WTC11 (cell line): ENCODE data around the gene PRR33. TPM values are rescaled to one million over a fixed set of nuclear protein-coding genes. Genes with fewer than 3 reads are reported as not detected.

Experiments used
- ATAC-seq: fragments of 200-7000 bp; cut with Tn5 transposase; 2 replicates; pipeline ENCODE4 v1.10.0; 2021; ENCODE audit warnings: mild to moderate bottlenecking, moderate library complexity
- CTCF ChIA-PET: fragments of 300-600 bp; sonication (Branson Sonifier 250); formaldehyde crosslinking; loops from one replicate; lab custom pipeline; 2021; ENCODE audit warnings: antibody characterized with exemption; lab: Charles Lee
- POLR2A ChIA-PET: fragments of 350-600 bp; sonication (Branson Sonifier 250); formaldehyde crosslinking; loops from one replicate; lab custom pipeline; 2021; ENCODE audit warnings: antibody characterized with exemption; lab: Charles Lee
- DNase-seq: peaks from one replicate; pipeline ENCODE4 v3.0.0; 2021; ENCODE audit warnings: low spot score
- H3K27ac Mint-ChIP-seq: 2 replicates; pipeline ENCODE4 v1.8.0; 2021; ENCODE audit warnings: mixed read lengths
- H3K27me3 Mint-ChIP-seq: 2 replicates; pipeline ENCODE4 v1.8.0; 2021; ENCODE audit warnings: low read depth, mild to moderate bottlenecking, moderate library complexity, mixed read lengths
- H3K36me3 Mint-ChIP-seq: 2 replicates; pipeline ENCODE4 v1.8.0; 2021; ENCODE audit warnings: mixed read lengths
- H3K4me1 Mint-ChIP-seq: 2 replicates; pipeline ENCODE4 v1.8.0; 2022; ENCODE audit warnings: mixed read lengths
- H3K4me3 Mint-ChIP-seq: 2 replicates; pipeline ENCODE4 v1.8.0; 2021; ENCODE audit warnings: mild to moderate bottlenecking, moderate library complexity, mixed read lengths
- H3K9me3 Mint-ChIP-seq: 2 replicates; pipeline ENCODE4 v1.8.0; 2021; ENCODE audit warnings: mixed read lengths
- NFYB ChIP-seq: sonication (generic); formaldehyde crosslinking; conservative IDR thresholded peaks from 2 replicates; pipeline ENCODE4 v1.8.0; 2022; ENCODE audit warnings: low read depth, missing genetic modification reagents
- NR1H2 ChIP-seq: sonication (generic); formaldehyde crosslinking; IDR thresholded peaks from 2 replicates; pipeline ENCODE4 v1.9.0; 2021; ENCODE audit warnings: mild to moderate bottlenecking, moderate library complexity, missing genetic modification reagents
- total RNA-seq: library from RNA; stranded (reverse); gene quantifications from 3 replicates; pipeline ENCODE4 v1.2.3, GENCODE V29; 2021
- TF ChIP-seq, protein P1 (sequence below): fragments of 250-450 bp; sonication (Bioruptor Pico); IDR thresholded peaks from 2 replicates; pipeline ENCODE4 v2.1.2; 2022; ENCODE audit warnings: mild to moderate bottlenecking, moderate library complexity
- TF ChIP-seq, protein P2 (sequence below): sonication (generic); formaldehyde crosslinking; conservative IDR thresholded peaks from 2 replicates; pipeline ENCODE4 v1.8.1; 2022; ENCODE audit warnings: mild to moderate bottlenecking, missing genetic modification reagents
- TF ChIP-seq, protein P3 (sequence below): sonication (generic); formaldehyde crosslinking; IDR thresholded peaks from 2 replicates; pipeline ENCODE4 v1.8.0; 2023; ENCODE audit warnings: mild to moderate bottlenecking, missing genetic modification reagents
- TF ChIP-seq, protein P4 (sequence below): fragments of 250-450 bp; sonication (Bioruptor Pico); IDR thresholded peaks from 2 replicates; pipeline ENCODE4 v1.9.0; 2021; ENCODE audit warnings: mild to moderate bottlenecking, borderline replicate concordance
- TF ChIP-seq, protein P5 (sequence below): sonication (generic); formaldehyde crosslinking; IDR thresholded peaks from 2 replicates; pipeline ENCODE4 v1.8.1; 2023; ENCODE audit warnings: mild to moderate bottlenecking, missing genetic modification reagents
- TF ChIP-seq, protein P6 (sequence below): sonication (generic); formaldehyde crosslinking; IDR thresholded peaks from 2 replicates; pipeline ENCODE4 v1.8.1; 2022; ENCODE audit warnings: missing genetic modification reagents, borderline replicate concordance
- TF ChIP-seq, protein P7 (sequence below): sonication (generic); formaldehyde crosslinking; IDR thresholded peaks from 2 replicates; pipeline ENCODE4 v1.8.0; 2023; ENCODE audit warnings: missing genetic modification reagents

PRR33 gene
- total RNA-seq, 1 experiment from 2014 or later = not detected

DNA sequence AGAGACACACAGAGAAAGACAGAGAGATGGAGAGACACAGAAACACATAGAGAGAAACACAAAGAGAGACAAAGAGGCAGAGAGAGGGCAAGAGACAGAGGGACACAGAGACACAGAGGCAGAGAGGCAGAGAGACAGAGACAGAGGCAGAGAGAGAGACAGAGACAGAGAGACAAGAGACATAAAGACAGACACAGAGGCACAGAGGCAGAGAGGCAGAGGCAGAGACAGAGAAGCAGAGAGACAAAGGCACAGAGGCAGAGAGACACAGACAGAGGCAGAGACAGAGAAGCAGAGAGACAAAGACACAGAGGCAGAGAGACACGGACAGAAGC, 46.6 kb downstream of the PRR33 start (continued):
- TF ChIP-seq, protein P1, sequence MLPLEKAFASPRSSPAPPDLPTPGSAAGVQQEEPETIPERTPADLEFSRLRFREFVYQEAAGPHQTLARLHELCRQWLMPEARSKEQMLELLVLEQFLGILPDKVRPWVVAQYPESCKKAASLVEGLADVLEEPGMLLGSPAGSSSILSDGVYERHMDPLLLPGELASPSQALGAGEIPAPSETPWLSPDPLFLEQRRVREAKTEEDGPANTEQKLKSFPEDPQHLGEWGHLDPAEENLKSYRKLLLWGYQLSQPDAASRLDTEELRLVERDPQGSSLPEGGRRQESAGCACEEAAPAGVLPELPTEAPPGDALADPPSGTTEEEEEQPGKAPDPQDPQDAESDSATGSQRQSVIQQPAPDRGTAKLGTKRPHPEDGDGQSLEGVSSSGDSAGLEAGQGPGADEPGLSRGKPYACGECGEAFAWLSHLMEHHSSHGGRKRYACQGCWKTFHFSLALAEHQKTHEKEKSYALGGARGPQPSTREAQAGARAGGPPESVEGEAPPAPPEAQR (CRISPR knock-in tag) = no peak
- TF ChIP-seq, protein P2, sequence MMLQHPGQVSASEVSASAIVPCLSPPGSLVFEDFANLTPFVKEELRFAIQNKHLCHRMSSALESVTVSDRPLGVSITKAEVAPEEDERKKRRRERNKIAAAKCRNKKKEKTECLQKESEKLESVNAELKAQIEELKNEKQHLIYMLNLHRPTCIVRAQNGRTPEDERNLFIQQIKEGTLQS (CRISPR knock-in tag) = no peak
- TF ChIP-seq, protein P3, sequence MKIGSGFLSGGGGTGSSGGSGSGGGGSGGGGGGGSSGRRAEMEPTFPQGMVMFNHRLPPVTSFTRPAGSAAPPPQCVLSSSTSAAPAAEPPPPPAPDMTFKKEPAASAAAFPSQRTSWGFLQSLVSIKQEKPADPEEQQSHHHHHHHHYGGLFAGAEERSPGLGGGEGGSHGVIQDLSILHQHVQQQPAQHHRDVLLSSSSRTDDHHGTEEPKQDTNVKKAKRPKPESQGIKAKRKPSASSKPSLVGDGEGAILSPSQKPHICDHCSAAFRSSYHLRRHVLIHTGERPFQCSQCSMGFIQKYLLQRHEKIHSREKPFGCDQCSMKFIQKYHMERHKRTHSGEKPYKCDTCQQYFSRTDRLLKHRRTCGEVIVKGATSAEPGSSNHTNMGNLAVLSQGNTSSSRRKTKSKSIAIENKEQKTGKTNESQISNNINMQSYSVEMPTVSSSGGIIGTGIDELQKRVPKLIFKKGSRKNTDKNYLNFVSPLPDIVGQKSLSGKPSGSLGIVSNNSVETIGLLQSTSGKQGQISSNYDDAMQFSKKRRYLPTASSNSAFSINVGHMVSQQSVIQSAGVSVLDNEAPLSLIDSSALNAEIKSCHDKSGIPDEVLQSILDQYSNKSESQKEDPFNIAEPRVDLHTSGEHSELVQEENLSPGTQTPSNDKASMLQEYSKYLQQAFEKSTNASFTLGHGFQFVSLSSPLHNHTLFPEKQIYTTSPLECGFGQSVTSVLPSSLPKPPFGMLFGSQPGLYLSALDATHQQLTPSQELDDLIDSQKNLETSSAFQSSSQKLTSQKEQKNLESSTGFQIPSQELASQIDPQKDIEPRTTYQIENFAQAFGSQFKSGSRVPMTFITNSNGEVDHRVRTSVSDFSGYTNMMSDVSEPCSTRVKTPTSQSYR = no peak
- no peak for TF ChIP-seq NFYB (CRISPR knock-in tag)

DNA sequence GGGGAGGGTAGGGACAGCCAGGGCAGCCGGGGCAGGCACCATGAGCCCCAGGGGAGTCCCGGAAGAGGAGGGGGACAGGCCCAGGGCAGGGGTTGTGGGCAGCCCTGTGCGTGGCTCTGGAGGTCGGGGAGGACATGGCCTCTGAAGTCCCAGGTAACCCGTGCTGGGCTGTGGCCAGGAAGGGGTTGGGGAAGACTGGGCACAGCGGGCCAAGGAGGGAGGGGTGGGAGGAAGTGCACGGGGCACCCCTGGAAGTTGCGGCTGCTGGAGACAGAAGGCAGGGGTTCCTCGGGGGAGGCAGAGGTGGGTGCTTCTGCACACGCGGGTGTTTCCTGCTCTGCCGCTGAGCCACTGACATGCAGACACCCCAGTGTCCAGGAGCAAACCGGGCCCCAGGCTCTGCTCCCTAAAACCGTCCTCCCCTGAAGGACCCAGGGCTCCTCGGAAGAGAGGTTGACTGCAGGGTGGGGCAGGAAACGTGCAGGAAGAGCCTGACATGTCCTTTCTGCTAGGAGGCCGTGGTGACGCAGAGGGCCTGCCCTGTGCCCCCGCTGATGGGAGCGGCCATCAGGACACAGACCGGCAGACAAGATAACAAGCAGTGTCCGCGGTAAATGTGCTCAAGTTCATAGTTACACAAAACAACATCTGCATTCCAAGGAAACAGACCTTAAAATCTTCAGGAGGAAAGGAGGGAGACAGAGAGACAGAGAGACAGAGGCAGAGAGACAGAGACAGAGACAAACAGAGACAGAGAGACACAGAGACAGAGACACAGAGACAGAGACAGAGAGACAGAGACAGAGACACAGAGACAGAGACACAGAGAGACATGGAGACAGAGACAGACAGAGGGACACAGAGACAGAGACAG, 47.2 kb downstream of the PRR33 start:
- Mint-ChIP-seq H3K9me3 (no peaks in the 10 kb centered on the region), H3K4me3 (no peak overlapping the region), H3K36me3 (no peaks in the 10 kb centered on the region), H3K27ac (peak overlapping the region; percentile 11; the same call in 1 of the 2 replicates), H3K4me1 (no peaks in the 10 kb centered on the region), H3K27me3 (peaks cover 2% of the 10 kb centered on the region; the same call in 1 of the 2 replicates)
- DNase-seq (no peak), ATAC-seq (no peak)
- CTCF ChIA-PET = no interaction called here
- POLR2A ChIA-PET = no interaction called here
- TF ChIP-seq, protein P4, sequence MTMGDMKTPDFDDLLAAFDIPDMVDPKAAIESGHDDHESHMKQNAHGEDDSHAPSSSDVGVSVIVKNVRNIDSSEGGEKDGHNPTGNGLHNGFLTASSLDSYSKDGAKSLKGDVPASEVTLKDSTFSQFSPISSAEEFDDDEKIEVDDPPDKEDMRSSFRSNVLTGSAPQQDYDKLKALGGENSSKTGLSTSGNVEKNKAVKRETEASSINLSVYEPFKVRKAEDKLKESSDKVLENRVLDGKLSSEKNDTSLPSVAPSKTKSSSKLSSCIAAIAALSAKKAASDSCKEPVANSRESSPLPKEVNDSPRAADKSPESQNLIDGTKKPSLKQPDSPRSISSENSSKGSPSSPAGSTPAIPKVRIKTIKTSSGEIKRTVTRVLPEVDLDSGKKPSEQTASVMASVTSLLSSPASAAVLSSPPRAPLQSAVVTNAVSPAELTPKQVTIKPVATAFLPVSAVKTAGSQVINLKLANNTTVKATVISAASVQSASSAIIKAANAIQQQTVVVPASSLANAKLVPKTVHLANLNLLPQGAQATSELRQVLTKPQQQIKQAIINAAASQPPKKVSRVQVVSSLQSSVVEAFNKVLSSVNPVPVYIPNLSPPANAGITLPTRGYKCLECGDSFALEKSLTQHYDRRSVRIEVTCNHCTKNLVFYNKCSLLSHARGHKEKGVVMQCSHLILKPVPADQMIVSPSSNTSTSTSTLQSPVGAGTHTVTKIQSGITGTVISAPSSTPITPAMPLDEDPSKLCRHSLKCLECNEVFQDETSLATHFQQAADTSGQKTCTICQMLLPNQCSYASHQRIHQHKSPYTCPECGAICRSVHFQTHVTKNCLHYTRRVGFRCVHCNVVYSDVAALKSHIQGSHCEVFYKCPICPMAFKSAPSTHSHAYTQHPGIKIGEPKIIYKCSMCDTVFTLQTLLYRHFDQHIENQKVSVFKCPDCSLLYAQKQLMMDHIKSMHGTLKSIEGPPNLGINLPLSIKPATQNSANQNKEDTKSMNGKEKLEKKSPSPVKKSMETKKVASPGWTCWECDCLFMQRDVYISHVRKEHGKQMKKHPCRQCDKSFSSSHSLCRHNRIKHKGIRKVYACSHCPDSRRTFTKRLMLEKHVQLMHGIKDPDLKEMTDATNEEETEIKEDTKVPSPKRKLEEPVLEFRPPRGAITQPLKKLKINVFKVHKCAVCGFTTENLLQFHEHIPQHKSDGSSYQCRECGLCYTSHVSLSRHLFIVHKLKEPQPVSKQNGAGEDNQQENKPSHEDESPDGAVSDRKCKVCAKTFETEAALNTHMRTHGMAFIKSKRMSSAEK (CRISPR knock-in tag) = no peak
- TF ChIP-seq, protein P5, sequence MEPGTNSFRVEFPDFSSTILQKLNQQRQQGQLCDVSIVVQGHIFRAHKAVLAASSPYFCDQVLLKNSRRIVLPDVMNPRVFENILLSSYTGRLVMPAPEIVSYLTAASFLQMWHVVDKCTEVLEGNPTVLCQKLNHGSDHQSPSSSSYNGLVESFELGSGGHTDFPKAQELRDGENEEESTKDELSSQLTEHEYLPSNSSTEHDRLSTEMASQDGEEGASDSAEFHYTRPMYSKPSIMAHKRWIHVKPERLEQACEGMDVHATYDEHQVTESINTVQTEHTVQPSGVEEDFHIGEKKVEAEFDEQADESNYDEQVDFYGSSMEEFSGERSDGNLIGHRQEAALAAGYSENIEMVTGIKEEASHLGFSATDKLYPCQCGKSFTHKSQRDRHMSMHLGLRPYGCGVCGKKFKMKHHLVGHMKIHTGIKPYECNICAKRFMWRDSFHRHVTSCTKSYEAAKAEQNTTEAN (CRISPR knock-in tag) = no peak
- TF ChIP-seq, protein P6, sequence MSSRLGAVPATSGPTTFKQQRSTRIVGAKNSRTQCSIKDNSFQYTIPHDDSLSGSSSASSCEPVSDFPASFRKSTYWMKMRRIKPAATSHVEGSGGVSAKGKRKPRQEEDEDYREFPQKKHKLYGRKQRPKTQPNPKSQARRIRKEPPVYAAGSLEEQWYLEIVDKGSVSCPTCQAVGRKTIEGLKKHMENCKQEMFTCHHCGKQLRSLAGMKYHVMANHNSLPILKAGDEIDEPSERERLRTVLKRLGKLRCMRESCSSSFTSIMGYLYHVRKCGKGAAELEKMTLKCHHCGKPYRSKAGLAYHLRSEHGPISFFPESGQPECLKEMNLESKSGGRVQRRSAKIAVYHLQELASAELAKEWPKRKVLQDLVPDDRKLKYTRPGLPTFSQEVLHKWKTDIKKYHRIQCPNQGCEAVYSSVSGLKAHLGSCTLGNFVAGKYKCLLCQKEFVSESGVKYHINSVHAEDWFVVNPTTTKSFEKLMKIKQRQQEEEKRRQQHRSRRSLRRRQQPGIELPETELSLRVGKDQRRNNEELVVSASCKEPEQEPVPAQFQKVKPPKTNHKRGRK = no peak

DNA sequence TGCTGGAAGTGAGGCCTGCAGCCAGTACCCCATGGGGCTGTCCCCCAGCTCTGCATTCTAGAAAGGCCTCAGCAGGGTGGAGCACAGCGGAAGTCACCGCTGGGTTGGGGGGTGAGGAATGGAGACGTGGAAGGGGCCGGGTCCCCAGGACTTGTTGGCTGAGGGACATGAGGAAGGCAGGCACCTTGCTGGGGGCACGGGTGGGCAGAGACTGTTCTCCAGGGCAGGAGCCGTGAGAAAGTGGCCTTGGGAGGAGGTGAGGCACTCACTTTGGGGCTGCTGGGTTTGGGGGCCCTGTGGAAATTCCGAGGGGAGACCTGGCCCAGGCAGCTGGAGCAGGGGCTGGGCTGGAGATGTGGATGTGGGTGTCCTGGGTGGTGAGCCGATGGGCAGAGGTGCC, 47.9 kb downstream of the PRR33 start:
- H3K4me1 Mint-ChIP-seq = no peaks in the 10 kb centered on the region
- no peaks in the 10 kb centered on the region for H3K36me3 Mint-ChIP-seq
- no peak overlapping the region for H3K27ac Mint-ChIP-seq
- H3K27me3 Mint-ChIP-seq = no peaks in the 10 kb centered on the region
- ATAC-seq (no peak), DNase-seq (no peak)
- CTCF ChIA-PET = interaction anchor here (0.6 to 1.4 kb wide), 2 partner anchors 191 to 308 kb away, joined by 3 to 4 read pairs; no protein-coding TSS in a partner anchor
- POLR2A ChIA-PET = no interaction called here
- H3K4me3 Mint-ChIP-seq = no peak overlapping the region
- H3K9me3 Mint-ChIP-seq = no peaks in the 10 kb centered on the region
- TF ChIP-seq, protein P7, sequence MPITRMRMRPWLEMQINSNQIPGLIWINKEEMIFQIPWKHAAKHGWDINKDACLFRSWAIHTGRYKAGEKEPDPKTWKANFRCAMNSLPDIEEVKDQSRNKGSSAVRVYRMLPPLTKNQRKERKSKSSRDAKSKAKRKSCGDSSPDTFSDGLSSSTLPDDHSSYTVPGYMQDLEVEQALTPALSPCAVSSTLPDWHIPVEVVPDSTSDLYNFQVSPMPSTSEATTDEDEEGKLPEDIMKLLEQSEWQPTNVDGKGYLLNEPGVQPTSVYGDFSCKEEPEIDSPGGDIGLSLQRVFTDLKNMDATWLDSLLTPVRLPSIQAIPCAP = no peak
- TF ChIP-seq NR1H2 (no peak), NFYB (CRISPR knock-in tag) (no peak)
- TF ChIP-seq, protein P4 (CRISPR knock-in tag) = no peak
- TF ChIP-seq, protein P2 (CRISPR knock-in tag) = no peak
- TF ChIP-seq, protein P1 (CRISPR knock-in tag) = no peak
